HL-60/S4 treated with phorbol 12-myristate 13-acetate at 8.2 ng/mL for 4 days and 3 days (cell line): ENCODE measurements around the gene UGT2B17.

Experiments
- in situ Hi-C: fragments of 300-500 bp; cut with MboI; formaldehyde crosslinking; loops from 2 replicates; pipeline ENCODE4 v1.15.0; 2022; ENCODE audit warnings: low sequenced_read_pairs

UGT2B17 gene

GRCh38 chr4:68490826-68491457, 85.2 kb downstream of the UGT2B17 start:
- in situ Hi-C loops, result no loop called here

- in situ Hi-C loops, result no loop called here
These were observed 86.8 kb downstream of the UGT2B17 start for GRCh38 chr4:68489338-68489737.
